Medulla oblongata (tissue), 1 donor: ENCODE measurements around the gene PPP2R2D.
"Not testable (repeated sequence)": the region's sequence is repeated elsewhere in the genome, so short reads cannot be mapped to it uniquely, and the experiment has no call there.

Experiments used
- DNase-seq: peaks from one replicate; pipeline ENCODE4 v3.0.0-alpha.2; 2015; ENCODE audit errors: extremely low spot score

PPP2R2D gene

GRCh38 chr10:131868436-131868835, 32.4 kb upstream of the PPP2R2D start:
- DNase-seq: no peak

- DNase-seq: no peak
These were observed 31.5 kb upstream of the PPP2R2D start for GRCh38 chr10:131869344-131869743.

- DNase-seq: no peak
These were observed 30.4 kb upstream of the PPP2R2D start for GRCh38 chr10:131870411-131870810.

GRCh38 chr10:131870831-131871672, 29.8 kb upstream of the PPP2R2D start:
- DNase-seq: no peak

GRCh38 chr10:131871673-131872005, 29.2 kb upstream of the PPP2R2D start:
- DNase-seq: no peak

- DNase-seq: no peak
These were observed 28.6 kb upstream of the PPP2R2D start for GRCh38 chr10:131872011-131872826.

- no peak for DNase-seq
These were observed 27.9 kb upstream of the PPP2R2D start for GRCh38 chr10:131872827-131873375.

- DNase-seq: peak; percentile 84
These were observed 25.8 kb upstream of the PPP2R2D start for GRCh38 chr10:131874991-131875451.

GRCh38 chr10:131875501-131875900, 25.3 kb upstream of the PPP2R2D start:
- no peak for DNase-seq

GRCh38 chr10:131876017-131876416, 24.8 kb upstream of the PPP2R2D start:
- no peak for DNase-seq

- no peak for DNase-seq
These were observed 24.3 kb upstream of the PPP2R2D start for GRCh38 chr10:131876508-131876907.

- no peak for DNase-seq
These were observed 20.7 kb upstream of the PPP2R2D start for GRCh38 chr10:131880016-131880590.

GRCh38 chr10:131881104-131881880, 19.5 kb upstream of the PPP2R2D start:
- no peak for DNase-seq

GRCh38 chr10:131882151-131882550, 18.7 kb upstream of the PPP2R2D start:
- no peak for DNase-seq

GRCh38 chr10:131882590-131883451, 18.0 kb upstream of the PPP2R2D start:
- no peak for DNase-seq

- not testable (repeated sequence) for DNase-seq
These were observed 17.0 kb upstream of the PPP2R2D start for GRCh38 chr10:131883621-131884393.

- DNase-seq: peak; percentile 70
These were observed 15.2 kb upstream of the PPP2R2D start for GRCh38 chr10:131885391-131886165.

GRCh38 chr10:131886237-131886636, 14.6 kb upstream of the PPP2R2D start:
- no peak for DNase-seq

- DNase-seq: no peak
These were observed 12.6 kb upstream of the PPP2R2D start for GRCh38 chr10:131888186-131888604.
